Natural killer cell (primary cell): ENCODE measurements around the gene PRKAG2. TPM values are rescaled to one million over a fixed set of nuclear protein-coding genes. Genes with fewer than 3 reads are reported as not detected.

ENCODE experiments used
- ATAC-seq, 3 donors: fragments of 150-1000 bp in 2 of 3; fragments of 200-7000 bp in 1 of 3; cut with Tn5 transposase; 1 replicate in 1 of 3; 2 replicates in 2 of 3; pipeline ENCODE4 v1.10.0; 2021; ENCODE audit warnings: mild to moderate bottlenecking in 2 of 3, moderate library complexity in 2 of 3
- DNase-seq, 2 donors: peaks; one replicate each; pipeline versions ENCODE4 v3.0.0 to v3.0.0-alpha.2; 2013 to 2021; ENCODE audit warnings: mixed read lengths in 1 of 2
- H3K27ac ChIP-seq: one replicate; pipeline ENCODE4 v1.5.1; 2013; ENCODE audit warnings: mild to moderate bottlenecking, low read length
- H3K27me3 ChIP-seq: one replicate; pipeline ENCODE4 v1.6.1; 2013; ENCODE audit warnings: low read length; ENCODE audit not compliant: control insufficient read depth, insufficient read depth
- H3K36me3 ChIP-seq: one replicate; pipeline ENCODE4 v1.6.1; 2013; ENCODE audit warnings: low read length; ENCODE audit not compliant: control insufficient read depth, insufficient read depth
- H3K4me1 ChIP-seq: one replicate; pipeline ENCODE4 v1.6.1; 2013; ENCODE audit warnings: low read length; ENCODE audit not compliant: control insufficient read depth, insufficient read depth
- H3K4me3 ChIP-seq: one replicate; pipeline ENCODE4 v1.5.1; 2013; ENCODE audit warnings: low read length
- H3K9me3 ChIP-seq: one replicate; pipeline ENCODE4 v1.6.1; 2013; ENCODE audit warnings: low read length; ENCODE audit not compliant: control insufficient read depth, insufficient read depth
- H3K27ac Mint-ChIP-seq, 2 donors: one replicate each; pipeline ENCODE4 v1.8.0; 2022; ENCODE audit warnings: mild to moderate bottlenecking in 2 of 2, mixed read lengths in 2 of 2, moderate library complexity in 1 of 2
- H3K27me3 Mint-ChIP-seq, 2 donors: one replicate each; pipeline ENCODE4 v1.8.0; 2022; ENCODE audit warnings: low read depth in 2 of 2, mixed read lengths in 2 of 2
- H3K36me3 Mint-ChIP-seq: one replicate; pipeline ENCODE4 v1.8.0; 2022; ENCODE audit warnings: mixed read lengths
- H3K4me1 Mint-ChIP-seq, 2 donors: one replicate each; pipeline ENCODE4 v1.8.0; 2022; ENCODE audit warnings: mixed read lengths in 2 of 2
- H3K4me3 Mint-ChIP-seq: one replicate; pipeline ENCODE4 v1.8.0; 2022; ENCODE audit warnings: mild to moderate bottlenecking, moderate library complexity, mixed read lengths
- H3K9me3 Mint-ChIP-seq, 2 donors: one replicate each; pipeline ENCODE4 v1.8.0; 2022; ENCODE audit warnings: mixed read lengths in 2 of 2
- CTCF ChIP-seq: fragments of 200-600 bp; IDR thresholded peaks from one replicate; pipeline ENCODE4 v1.8.0; 2022; ENCODE audit warnings: antibody characterized with exemption
- WGBS: methylation state at CpG from one replicate; pipeline ENCODE4 v1.1.7; 2013; ENCODE audit warnings: missing lambda C conversion rate; ENCODE audit not compliant: insufficient coverage; 5-methylcytosine and 5-hydroxymethylcytosine counted together
- intact Hi-C: fragments of 100-400 bp; cut with micrococcal nuclease; formaldehyde crosslinking; loops from one replicate; pipeline ENCODE4 v1.14.2; 2022
- total RNA-seq, 4 donors: library from RNA; stranded (reverse); fragments of 120-200 nt in 1 of 4; gene quantifications; one replicate each; pipeline versions ENCODE4 v1.2.3 to v1.2.4, GENCODE V29; 2013 to 2022

Gene PRKAG2
- total RNA-seq, 3 donors from 2014 or later (not counting 1 experiment from before 2014, with no cell fraction given): 42.6 to 66.5 (median 64.4) TPM

- DNase-seq (no peak), ATAC-seq (no peak)
- Mint-ChIP-seq H3K9me3 (no peaks in the 10 kb centered on the region), H3K4me1 (no peaks in the 10 kb centered on the region), H3K27me3 (peaks cover 27 to 44% of the 10 kb centered on the region in 2 donors), H3K36me3 (no peaks in the 10 kb centered on the region), H3K27ac (no peak overlapping the region), H3K4me3 (no peak overlapping the region)
- intact Hi-C loops: no loop called here
- Histone ChIP-seq H3K27ac (no peak overlapping the region), H3K9me3 (no peaks in the 10 kb centered on the region), H3K4me1 (no peaks in the 10 kb centered on the region), H3K4me3 (no peak overlapping the region), H3K36me3 (no peaks in the 10 kb centered on the region), H3K27me3 (no peaks in the 10 kb centered on the region)
- 94% methylated on average over 23 of the region's 24 CpGs for WGBS
- TF ChIP-seq CTCF: no peak
Measured at GRCh38 chr7:151888079-151889067, 11.5 kb upstream of the PRKAG2 start.

GRCh38 chr7:151886783-151887182, 9.9 kb upstream of the PRKAG2 start:
- H3K4me3 ChIP-seq: no peak overlapping the region
- H3K27me3 ChIP-seq: no peaks in the 10 kb centered on the region
- Mint-ChIP-seq H3K27me3 (peaks cover 27 to 38% of the 10 kb centered on the region in 2 donors), H3K9me3 (no peaks in the 10 kb centered on the region), H3K4me1 (no peaks in the 10 kb centered on the region), H3K36me3 (no peaks in the 10 kb centered on the region), H3K27ac (no peak overlapping the region), H3K4me3 (no peak overlapping the region)
- intact Hi-C loops: no loop called here
- DNase-seq (no peak), ATAC-seq (no peak)
- no peaks in the 10 kb centered on the region for H3K36me3 ChIP-seq
- TF ChIP-seq CTCF: no peak
- H3K27ac ChIP-seq: no peak overlapping the region
- H3K9me3 ChIP-seq: no peaks in the 10 kb centered on the region
- H3K4me1 ChIP-seq: no peaks in the 10 kb centered on the region
- WGBS: 88% methylated on average over 15 of the region's 15 CpGs

GRCh38 chr7:151885202-151885580, 8.3 kb upstream of the PRKAG2 start:
- TF ChIP-seq CTCF: no peak
- no peaks in the 10 kb centered on the region for H3K4me1 ChIP-seq
- Mint-ChIP-seq H3K4me3 (no peak overlapping the region), H3K9me3 (no peaks in the 10 kb centered on the region), H3K27ac (no peak overlapping the region), H3K27me3 (peaks cover 16 to 24% of the 10 kb centered on the region in 2 donors), H3K36me3 (no peaks in the 10 kb centered on the region), H3K4me1 (no peaks in the 10 kb centered on the region)
- no peak overlapping the region for H3K27ac ChIP-seq
- ATAC-seq (no peak), DNase-seq (no peak)
- 88% methylated on average over 7 of the region's 7 CpGs for WGBS
- no peaks in the 10 kb centered on the region for H3K9me3 ChIP-seq
- H3K4me3 ChIP-seq: no peak overlapping the region
- H3K36me3 ChIP-seq: no peaks in the 10 kb centered on the region
- intact Hi-C loops: no loop called here
- H3K27me3 ChIP-seq: no peaks in the 10 kb centered on the region
